WTC11 (cell line): ENCODE results near the gene FOXP1. TPM values are rescaled to one million over a fixed set of nuclear protein-coding genes. Genes with fewer than 3 reads are reported as not detected.

Experiments used
- ATAC-seq: fragments of 200-7000 bp; cut with Tn5 transposase; 2 replicates; pipeline ENCODE4 v1.10.0; 2021; ENCODE audit warnings: mild to moderate bottlenecking, moderate library complexity
- CTCF ChIA-PET: fragments of 300-600 bp; sonication (Branson Sonifier 250); formaldehyde crosslinking; loops from one replicate; lab custom pipeline; 2021; ENCODE audit warnings: antibody characterized with exemption; lab: Charles Lee
- POLR2A ChIA-PET: fragments of 350-600 bp; sonication (Branson Sonifier 250); formaldehyde crosslinking; loops from one replicate; lab custom pipeline; 2021; ENCODE audit warnings: antibody characterized with exemption; lab: Charles Lee
- DNase-seq: peaks from one replicate; pipeline ENCODE4 v3.0.0; 2021; ENCODE audit warnings: low spot score
- H3K27ac Mint-ChIP-seq: 2 replicates; pipeline ENCODE4 v1.8.0; 2021; ENCODE audit warnings: mixed read lengths
- H3K27me3 Mint-ChIP-seq: 2 replicates; pipeline ENCODE4 v1.8.0; 2021; ENCODE audit warnings: low read depth, mild to moderate bottlenecking, moderate library complexity, mixed read lengths
- H3K36me3 Mint-ChIP-seq: 2 replicates; pipeline ENCODE4 v1.8.0; 2021; ENCODE audit warnings: mixed read lengths
- H3K4me1 Mint-ChIP-seq: 2 replicates; pipeline ENCODE4 v1.8.0; 2022; ENCODE audit warnings: mixed read lengths
- H3K4me3 Mint-ChIP-seq: 2 replicates; pipeline ENCODE4 v1.8.0; 2021; ENCODE audit warnings: mild to moderate bottlenecking, moderate library complexity, mixed read lengths
- H3K9me3 Mint-ChIP-seq: 2 replicates; pipeline ENCODE4 v1.8.0; 2021; ENCODE audit warnings: mixed read lengths
- CBFB ChIP-seq: sonication (generic); formaldehyde crosslinking; IDR thresholded peaks from 2 replicates; pipeline ENCODE4 v1.8.1; 2022; ENCODE audit warnings: mild to moderate bottlenecking, low read depth, missing genetic modification reagents
- FOXP1 ChIP-seq: sonication (generic); formaldehyde crosslinking; IDR thresholded peaks from 2 replicates; pipeline ENCODE4 v1.8.0; 2022; ENCODE audit warnings: missing genetic modification reagents, mild to moderate bottlenecking, moderate library complexity, borderline replicate concordance
- GRHL2 ChIP-seq: fragments of 250-450 bp; sonication (Bioruptor Pico); IDR thresholded peaks from 2 replicates; pipeline ENCODE4 v1.8.0; 2022; ENCODE audit warnings: mild to moderate bottlenecking, moderate library complexity; ENCODE audit not compliant: insufficient replicate concordance, severe bottlenecking
- IRF2 ChIP-seq: sonication (generic); formaldehyde crosslinking; IDR thresholded peaks from 2 replicates; pipeline ENCODE4 v1.8.0; 2022; ENCODE audit warnings: low read depth, missing genetic modification reagents, borderline replicate concordance
- RELA ChIP-seq: sonication (generic); formaldehyde crosslinking; IDR thresholded peaks from 2 replicates; pipeline ENCODE4 v1.8.1; 2022; ENCODE audit warnings: missing genetic modification reagents, mild to moderate bottlenecking, borderline replicate concordance
- TEAD4 ChIP-seq: sonication (generic); formaldehyde crosslinking; IDR thresholded peaks from 2 replicates; pipeline ENCODE4 v1.8.0; 2022; ENCODE audit warnings: mild to moderate bottlenecking, missing genetic modification reagents
- ZNF121 ChIP-seq: sonication (generic); formaldehyde crosslinking; IDR thresholded peaks from 2 replicates; pipeline ENCODE4 v1.8.0; 2023; ENCODE audit warnings: missing genetic modification reagents
- ZNF263 ChIP-seq: sonication (generic); formaldehyde crosslinking; IDR thresholded peaks from 2 replicates; pipeline ENCODE4 v1.8.1; 2022; ENCODE audit warnings: low read depth, mild to moderate bottlenecking, moderate library complexity, missing genetic modification reagents
- ZNF281 ChIP-seq: sonication (generic); formaldehyde crosslinking; IDR thresholded peaks from 2 replicates; pipeline ENCODE4 v1.8.0; 2023; ENCODE audit warnings: mild to moderate bottlenecking, missing genetic modification reagents
- total RNA-seq: library from RNA; stranded (reverse); gene quantifications from 3 replicates; pipeline ENCODE4 v1.2.3, GENCODE V29; 2021
- TF ChIP-seq, protein P1 (sequence below): sonication (generic); formaldehyde crosslinking; conservative IDR thresholded peaks from 2 replicates; pipeline ENCODE4 v1.8.1; 2023; ENCODE audit warnings: mild to moderate bottlenecking, low read depth, missing genetic modification reagents, moderate library complexity
- TF ChIP-seq, protein P2 (sequence below): sonication (generic); formaldehyde crosslinking; IDR thresholded peaks from 2 replicates; pipeline ENCODE4 v1.8.0; 2023; ENCODE audit warnings: missing genetic modification reagents, mild to moderate bottlenecking, borderline replicate concordance
- TF ChIP-seq, protein P3 (sequence below): sonication (generic); formaldehyde crosslinking; IDR thresholded peaks from 2 replicates; pipeline ENCODE4 v1.8.1; 2022; ENCODE audit warnings: mild to moderate bottlenecking, moderate library complexity, missing genetic modification reagents
- TF ChIP-seq, protein P4 (sequence below): fragments of 250-450 bp; sonication (Bioruptor Pico); IDR thresholded peaks from 2 replicates; pipeline ENCODE4 v2.1.2; 2022; ENCODE audit warnings: mild to moderate bottlenecking, moderate library complexity

The FOXP1 gene
- total RNA-seq, 1 experiment from 2014 or later: 25.8 TPM

GRCh38 chr3:71450162-71450561, 133.4 kb downstream of the FOXP1 start:
- ChIA-PET POLR2A (no interaction called here), CTCF (no interaction called here)
- Mint-ChIP-seq H3K9me3 (no peaks in the 10 kb centered on the region), H3K4me1 (peaks cover 37% of the 10 kb centered on the region), H3K4me3 (no peak overlapping the region), H3K27ac (no peak overlapping the region), H3K36me3 (no peaks in the 10 kb centered on the region)
- DNase-seq (no peak), ATAC-seq (no peak)
- TF ChIP-seq RELA (CRISPR knock-in tag) (no peak), CBFB (CRISPR knock-in tag) (no peak), FOXP1 (CRISPR knock-in tag) (no peak), TEAD4 (CRISPR knock-in tag) (no peak), ZNF121 (CRISPR knock-in tag) (no peak), ZNF263 (CRISPR knock-in tag) (no peak), ZNF281 (CRISPR knock-in tag) (no peak)
- TF ChIP-seq, protein P1, sequence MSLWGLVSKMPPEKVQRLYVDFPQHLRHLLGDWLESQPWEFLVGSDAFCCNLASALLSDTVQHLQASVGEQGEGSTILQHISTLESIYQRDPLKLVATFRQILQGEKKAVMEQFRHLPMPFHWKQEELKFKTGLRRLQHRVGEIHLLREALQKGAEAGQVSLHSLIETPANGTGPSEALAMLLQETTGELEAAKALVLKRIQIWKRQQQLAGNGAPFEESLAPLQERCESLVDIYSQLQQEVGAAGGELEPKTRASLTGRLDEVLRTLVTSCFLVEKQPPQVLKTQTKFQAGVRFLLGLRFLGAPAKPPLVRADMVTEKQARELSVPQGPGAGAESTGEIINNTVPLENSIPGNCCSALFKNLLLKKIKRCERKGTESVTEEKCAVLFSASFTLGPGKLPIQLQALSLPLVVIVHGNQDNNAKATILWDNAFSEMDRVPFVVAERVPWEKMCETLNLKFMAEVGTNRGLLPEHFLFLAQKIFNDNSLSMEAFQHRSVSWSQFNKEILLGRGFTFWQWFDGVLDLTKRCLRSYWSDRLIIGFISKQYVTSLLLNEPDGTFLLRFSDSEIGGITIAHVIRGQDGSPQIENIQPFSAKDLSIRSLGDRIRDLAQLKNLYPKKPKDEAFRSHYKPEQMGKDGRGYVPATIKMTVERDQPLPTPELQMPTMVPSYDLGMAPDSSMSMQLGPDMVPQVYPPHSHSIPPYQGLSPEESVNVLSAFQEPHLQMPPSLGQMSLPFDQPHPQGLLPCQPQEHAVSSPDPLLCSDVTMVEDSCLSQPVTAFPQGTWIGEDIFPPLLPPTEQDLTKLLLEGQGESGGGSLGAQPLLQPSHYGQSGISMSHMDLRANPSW (CRISPR knock-in tag): no peak
- TF ChIP-seq, protein P2, sequence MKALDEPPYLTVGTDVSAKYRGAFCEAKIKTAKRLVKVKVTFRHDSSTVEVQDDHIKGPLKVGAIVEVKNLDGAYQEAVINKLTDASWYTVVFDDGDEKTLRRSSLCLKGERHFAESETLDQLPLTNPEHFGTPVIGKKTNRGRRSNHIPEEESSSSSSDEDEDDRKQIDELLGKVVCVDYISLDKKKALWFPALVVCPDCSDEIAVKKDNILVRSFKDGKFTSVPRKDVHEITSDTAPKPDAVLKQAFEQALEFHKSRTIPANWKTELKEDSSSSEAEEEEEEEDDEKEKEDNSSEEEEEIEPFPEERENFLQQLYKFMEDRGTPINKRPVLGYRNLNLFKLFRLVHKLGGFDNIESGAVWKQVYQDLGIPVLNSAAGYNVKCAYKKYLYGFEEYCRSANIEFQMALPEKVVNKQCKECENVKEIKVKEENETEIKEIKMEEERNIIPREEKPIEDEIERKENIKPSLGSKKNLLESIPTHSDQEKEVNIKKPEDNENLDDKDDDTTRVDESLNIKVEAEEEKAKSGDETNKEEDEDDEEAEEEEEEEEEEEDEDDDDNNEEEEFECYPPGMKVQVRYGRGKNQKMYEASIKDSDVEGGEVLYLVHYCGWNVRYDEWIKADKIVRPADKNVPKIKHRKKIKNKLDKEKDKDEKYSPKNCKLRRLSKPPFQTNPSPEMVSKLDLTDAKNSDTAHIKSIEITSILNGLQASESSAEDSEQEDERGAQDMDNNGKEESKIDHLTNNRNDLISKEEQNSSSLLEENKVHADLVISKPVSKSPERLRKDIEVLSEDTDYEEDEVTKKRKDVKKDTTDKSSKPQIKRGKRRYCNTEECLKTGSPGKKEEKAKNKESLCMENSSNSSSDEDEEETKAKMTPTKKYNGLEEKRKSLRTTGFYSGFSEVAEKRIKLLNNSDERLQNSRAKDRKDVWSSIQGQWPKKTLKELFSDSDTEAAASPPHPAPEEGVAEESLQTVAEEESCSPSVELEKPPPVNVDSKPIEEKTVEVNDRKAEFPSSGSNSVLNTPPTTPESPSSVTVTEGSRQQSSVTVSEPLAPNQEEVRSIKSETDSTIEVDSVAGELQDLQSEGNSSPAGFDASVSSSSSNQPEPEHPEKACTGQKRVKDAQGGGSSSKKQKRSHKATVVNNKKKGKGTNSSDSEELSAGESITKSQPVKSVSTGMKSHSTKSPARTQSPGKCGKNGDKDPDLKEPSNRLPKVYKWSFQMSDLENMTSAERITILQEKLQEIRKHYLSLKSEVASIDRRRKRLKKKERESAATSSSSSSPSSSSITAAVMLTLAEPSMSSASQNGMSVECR (CRISPR knock-in tag): no peak
- TF ChIP-seq, all 79 proteins: peak for 0
- no peaks in the 10 kb centered on the region for H3K27me3 Mint-ChIP-seq

GRCh38 chr3:71447803-71448202, 135.7 kb downstream of the FOXP1 start:
- Mint-ChIP-seq H3K36me3 (no peaks in the 10 kb centered on the region), H3K4me1 (peaks cover 28% of the 10 kb centered on the region), H3K9me3 (no peaks in the 10 kb centered on the region), H3K27me3 (no peaks in the 10 kb centered on the region), H3K27ac (no peak overlapping the region), H3K4me3 (no peak overlapping the region)
- ATAC-seq: no peak
- ChIA-PET CTCF (no interaction called here), POLR2A (no interaction called here)
- no peak for DNase-seq
- no peak for TF ChIP-seq GRHL2 (CRISPR knock-in tag)
- TF ChIP-seq IRF2 (CRISPR knock-in tag): no peak
- TF ChIP-seq, protein P3, sequence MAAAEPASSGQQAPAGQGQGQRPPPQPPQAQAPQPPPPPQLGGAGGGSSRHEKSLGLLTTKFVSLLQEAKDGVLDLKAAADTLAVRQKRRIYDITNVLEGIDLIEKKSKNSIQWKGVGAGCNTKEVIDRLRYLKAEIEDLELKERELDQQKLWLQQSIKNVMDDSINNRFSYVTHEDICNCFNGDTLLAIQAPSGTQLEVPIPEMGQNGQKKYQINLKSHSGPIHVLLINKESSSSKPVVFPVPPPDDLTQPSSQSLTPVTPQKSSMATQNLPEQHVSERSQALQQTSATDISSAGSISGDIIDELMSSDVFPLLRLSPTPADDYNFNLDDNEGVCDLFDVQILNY (CRISPR knock-in tag): no peak
- TF ChIP-seq, protein P4, sequence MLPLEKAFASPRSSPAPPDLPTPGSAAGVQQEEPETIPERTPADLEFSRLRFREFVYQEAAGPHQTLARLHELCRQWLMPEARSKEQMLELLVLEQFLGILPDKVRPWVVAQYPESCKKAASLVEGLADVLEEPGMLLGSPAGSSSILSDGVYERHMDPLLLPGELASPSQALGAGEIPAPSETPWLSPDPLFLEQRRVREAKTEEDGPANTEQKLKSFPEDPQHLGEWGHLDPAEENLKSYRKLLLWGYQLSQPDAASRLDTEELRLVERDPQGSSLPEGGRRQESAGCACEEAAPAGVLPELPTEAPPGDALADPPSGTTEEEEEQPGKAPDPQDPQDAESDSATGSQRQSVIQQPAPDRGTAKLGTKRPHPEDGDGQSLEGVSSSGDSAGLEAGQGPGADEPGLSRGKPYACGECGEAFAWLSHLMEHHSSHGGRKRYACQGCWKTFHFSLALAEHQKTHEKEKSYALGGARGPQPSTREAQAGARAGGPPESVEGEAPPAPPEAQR (CRISPR knock-in tag): no peak
- TF ChIP-seq ZNF281 (CRISPR knock-in tag): no peak
